Measurements from ENCODE around the gene FBXO15.
A peak's percentile ranks its signal among the peaks of the same experiment; 100 is the strongest.

Gene FBXO15

DNA sequence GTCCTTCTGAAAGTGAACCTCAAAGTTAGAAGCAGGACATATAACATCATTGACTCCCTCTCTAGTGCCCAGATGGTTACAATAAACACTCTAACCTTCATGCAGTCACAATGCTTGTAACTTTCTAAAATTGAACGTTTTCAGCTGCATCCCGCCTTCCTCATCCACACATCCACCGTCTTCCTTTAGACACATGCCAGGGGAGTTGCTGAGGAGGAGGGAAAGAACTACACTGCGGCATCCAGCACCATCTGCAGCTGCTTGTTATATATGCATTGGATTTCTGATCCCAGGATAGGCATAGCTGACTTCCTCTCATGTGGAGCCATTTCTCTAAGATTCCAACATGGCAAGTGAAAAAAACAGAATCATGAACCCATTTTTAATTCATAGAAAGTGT lies 96.8 kb downstream of the FBXO15 start:
- DNase-seq = peak; percentile 22

DNA sequence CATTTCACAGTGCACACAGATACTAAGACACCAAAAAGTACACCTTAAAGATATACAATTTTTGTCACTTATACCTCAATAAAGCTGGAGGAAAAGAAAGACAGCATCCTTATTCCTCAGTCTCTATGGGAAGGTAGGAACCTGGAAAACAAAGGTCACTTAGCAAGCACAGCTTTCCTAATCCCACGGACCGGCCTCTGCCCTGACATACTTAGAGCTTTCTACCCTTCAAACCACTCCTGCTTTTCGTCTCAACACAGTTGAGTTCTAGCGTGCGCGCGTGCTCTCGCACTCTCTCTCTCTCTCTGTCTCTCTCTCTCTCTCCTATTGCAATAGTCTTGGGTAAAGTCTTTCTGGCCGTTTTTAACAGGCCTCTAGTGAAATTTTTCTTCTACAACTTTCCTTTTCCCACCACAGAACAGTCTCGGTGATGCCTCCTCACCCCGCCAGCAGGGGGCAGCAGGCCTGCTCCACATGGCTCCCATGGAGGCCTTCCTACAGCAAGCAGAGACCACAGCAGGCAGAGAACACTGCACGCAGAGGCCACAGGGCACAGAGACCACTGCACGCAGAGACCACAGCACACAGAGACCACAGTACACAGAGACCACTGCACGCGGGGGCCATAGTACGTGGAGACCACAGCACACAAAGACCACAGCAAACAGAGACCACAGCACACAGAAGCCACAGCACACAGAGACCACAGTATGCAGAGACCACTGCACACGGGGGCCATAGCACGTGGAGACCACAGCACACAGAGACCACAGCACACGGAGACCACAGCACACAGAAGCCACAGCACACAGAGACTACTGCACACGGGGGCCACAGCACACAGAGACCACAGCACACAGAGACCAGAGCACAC lies 106.9 kb downstream of the FBXO15 start:
- peak; percentile 15 for DNase-seq

- no peak for DNase-seq
Measured at GRCh38 chr18:74040008-74040407, 107.6 kb downstream of the FBXO15 start.

DNA sequence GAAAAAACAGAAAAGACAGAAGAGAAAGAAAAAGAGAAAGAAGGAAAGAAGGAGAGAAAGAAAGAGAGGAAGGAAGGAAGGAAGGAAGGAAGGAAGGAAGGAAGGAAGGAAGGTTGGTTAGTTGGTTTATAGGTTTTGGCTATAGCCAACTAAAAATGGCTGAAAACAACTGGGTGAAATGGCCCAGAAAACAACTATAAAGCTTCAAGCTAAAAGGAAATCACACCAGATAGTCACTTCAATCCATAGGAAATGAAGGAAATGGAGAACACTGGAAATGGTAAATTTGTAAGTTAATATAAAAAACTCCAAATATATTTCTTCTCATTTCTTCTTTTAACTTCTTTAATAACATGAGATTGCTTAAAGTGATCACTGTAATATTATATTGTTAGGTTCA lies 118.5 kb downstream of the FBXO15 start:
- no peak for DNase-seq
